Peyer's patch (tissue), 4 donors: Measurements from ENCODE around the gene UNC5CL.

ENCODE experiments used
- POLR2A ChIP-seq, 2 donors: fragments of 450-650 bp; IDR thresholded peaks; one replicate each; pipeline ENCODE4 v1.5.1; 2017; ENCODE audit warnings: antibody characterized with exemption in 2 of 2, mild to moderate bottlenecking in 2 of 2, moderate library complexity in 2 of 2
- TF ChIP-seq, protein P1 (sequence below), 6 experiments: fragments of 450-650 bp in 4 of 6; fragments of 200-600 bp in 2 of 6; sonication (generic) in 1 of 6; IDR thresholded peaks; one replicate each; pipeline ENCODE4 v1.5.1; 2017 to 2019; ENCODE audit warnings: antibody characterized with exemption in 6 of 6, mild to moderate bottlenecking in 3 of 6, moderate library complexity in 1 of 6

GRCh38 chr6:40977695-40978094 is 61.3 kb downstream of the UNC5CL start:
- TF ChIP-seq, protein P1, sequence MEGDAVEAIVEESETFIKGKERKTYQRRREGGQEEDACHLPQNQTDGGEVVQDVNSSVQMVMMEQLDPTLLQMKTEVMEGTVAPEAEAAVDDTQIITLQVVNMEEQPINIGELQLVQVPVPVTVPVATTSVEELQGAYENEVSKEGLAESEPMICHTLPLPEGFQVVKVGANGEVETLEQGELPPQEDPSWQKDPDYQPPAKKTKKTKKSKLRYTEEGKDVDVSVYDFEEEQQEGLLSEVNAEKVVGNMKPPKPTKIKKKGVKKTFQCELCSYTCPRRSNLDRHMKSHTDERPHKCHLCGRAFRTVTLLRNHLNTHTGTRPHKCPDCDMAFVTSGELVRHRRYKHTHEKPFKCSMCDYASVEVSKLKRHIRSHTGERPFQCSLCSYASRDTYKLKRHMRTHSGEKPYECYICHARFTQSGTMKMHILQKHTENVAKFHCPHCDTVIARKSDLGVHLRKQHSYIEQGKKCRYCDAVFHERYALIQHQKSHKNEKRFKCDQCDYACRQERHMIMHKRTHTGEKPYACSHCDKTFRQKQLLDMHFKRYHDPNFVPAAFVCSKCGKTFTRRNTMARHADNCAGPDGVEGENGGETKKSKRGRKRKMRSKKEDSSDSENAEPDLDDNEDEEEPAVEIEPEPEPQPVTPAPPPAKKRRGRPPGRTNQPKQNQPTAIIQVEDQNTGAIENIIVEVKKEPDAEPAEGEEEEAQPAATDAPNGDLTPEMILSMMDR (IDR thresholded peaks at IDR 0.05): no peak
- no peak for TF ChIP-seq POLR2A (IDR thresholded peaks at IDR 0.05)
